NCI-H446 (cell line): ENCODE data around the gene OR10G2.
"Not testable (repeated sequence)": the region's sequence is repeated elsewhere in the genome, so short reads cannot be mapped to it uniquely, and the experiment has no call there.

Source experiments
- DNase-seq, 2 experiments: peaks; one replicate each; lab custom pipeline; 2025; lab: John Stamatoyannopoulos, UW

The OR10G2 gene, protein sequence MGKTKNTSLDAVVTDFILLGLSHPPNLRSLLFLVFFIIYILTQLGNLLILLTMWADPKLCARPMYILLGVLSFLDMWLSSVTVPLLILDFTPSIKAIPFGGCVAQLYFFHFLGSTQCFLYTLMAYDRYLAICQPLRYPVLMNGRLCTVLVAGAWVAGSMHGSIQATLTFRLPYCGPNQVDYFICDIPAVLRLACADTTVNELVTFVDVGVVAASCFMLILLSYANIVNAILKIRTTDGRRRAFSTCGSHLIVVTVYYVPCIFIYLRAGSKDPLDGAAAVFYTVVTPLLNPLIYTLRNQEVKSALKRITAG

DNA sequence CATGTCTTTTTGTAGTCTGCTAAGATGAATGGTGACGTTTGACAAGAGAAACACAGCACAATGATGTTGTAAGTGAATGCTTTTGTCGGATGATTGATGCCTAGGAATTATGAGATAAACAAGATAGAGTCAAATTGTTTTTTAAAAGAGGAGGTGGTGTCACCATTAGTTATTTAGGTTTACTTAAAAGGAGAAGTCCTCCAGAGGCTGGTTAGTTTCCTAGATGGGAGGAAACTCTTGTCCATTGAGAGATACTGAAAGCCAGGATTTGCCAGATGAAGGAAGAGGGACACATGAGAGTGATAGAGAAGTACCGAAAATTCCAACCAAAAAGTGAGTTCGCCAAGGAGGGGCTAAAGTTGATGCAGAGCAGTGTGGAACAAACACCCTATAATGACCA is at the start of gene OR10G2:
Gene OR10G2 (minus strand): TSS at position 101 of the 400 bp plus-strand sequence. CDS start 98 bp downstream, at position 3.
- DNase-seq = no peak

DNA sequence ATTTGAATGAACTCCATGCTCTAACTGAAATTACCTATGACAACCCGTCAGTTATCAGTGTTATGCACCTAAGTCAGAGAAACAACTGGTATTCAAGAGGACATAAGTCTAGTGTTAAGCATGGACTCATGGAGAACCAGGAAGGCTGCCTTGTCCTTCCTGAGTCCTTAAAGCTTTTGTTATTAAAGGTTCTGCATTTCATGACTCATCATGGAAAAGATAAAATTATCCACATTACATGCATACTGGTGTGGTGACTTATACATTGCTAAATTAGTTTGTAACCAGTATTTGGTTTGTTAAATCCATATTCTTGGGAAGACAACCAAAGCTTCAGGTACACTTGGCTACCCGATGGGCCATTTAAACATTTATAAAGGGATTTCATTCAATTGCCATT is 45.3 kb upstream of the OR10G2 start:
- DNase-seq = no peak

DNA sequence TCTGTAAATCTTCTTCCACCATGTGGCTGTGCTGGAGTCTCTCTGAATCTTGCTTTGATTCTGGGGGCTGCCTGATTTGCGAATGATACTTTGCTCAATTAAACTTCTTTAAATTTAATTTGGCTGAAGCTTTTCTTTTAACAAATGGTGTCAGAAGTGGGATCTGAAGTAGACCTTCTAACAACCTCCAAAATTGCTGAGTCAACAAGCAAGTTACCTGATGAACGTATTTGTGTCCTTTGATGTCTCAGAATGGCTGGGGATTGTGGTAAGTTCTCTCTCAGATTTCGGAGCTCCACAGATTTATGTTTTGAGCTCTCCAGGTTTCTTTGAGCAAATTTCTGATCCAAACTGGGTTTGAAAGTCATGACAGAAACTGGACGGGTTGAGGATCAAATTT is 40.8 kb upstream of the OR10G2 start:
- DNase-seq = no peak

DNA sequence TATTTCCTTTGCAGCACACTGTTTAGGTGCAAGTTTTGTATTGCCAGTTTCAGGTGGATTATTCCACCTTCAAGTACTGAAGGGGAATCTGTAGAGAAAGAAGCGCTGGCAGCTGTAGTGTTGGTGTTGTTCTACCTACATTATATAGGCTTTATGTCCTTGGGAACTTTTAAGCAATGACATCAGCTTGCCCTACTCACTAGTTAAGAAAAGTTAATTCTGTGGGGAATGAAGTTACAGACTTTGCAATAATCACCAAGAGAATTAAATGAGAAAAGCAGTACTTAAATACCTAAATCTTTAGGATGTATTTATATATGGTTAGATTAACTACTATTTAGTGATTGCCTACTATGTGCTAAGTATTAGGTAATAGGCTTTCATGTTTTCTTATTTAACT is 39.0 kb upstream of the OR10G2 start, which contains the start of gene OR4E1:
Gene OR4E1 (minus strand): TSS at position 101 of the 400 bp plus-strand sequence. CDS start 2,883 bp downstream, outside the sequence.
- DNase-seq = no peak

DNA sequence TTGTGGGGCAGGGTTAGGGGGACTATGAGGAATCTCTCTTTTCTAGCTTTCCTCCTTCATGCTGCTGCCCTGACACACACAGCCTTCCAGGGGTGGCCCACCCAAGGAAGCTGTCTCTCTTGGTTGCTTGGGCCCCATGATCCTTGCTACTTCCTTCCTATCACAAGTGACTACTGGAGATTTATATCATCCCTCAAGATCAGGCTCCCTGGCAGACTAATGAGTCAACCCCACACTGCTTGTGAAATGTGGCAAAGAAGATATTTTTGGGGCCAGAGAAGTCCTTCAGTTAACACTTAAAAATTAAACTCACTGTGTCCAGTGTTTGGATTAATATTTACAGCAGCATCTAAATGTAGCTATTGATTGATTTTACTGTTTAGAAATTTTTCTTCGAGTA is 37.4 kb upstream of the OR10G2 start:
- no peak for DNase-seq

DNA sequence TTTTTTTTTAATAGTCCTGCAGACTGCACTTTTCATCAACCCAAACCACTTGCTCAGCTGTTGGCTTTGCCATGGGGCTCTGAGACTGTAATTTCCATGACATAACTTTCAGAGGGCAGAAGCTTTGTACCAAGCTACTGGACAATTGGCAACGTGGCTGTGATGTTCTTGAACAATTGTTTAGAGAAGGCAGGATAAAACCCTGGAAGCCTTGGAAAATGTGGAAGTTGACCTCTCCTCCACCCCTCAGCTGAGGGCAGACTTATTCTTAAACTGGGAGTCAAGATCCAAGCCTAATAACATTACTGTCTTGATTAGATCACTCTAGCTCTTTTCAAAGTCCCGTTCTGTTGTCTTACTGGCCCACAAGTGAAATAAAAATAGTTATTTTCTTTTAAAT is 36.6 kb upstream of the OR10G2 start:
- DNase-seq = no peak

DNA sequence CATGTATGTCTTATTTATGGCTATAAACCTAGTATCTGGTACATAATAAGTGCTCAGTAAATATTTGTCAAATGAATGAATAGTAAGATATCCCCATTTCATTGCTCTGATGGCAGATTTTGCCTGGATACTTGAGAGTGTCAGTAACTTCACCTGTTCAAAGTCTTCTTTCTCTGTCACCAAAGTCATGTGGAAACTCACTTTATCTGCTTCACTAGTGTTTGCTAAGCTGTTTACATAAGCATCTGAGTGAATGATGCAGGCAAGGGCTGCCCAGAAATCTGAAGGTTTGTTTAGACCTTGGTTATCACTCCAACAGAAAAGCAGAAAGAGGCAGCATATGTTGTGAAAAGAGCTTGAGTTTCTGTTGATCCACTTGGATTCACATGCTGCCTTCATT is 34.5 kb upstream of the OR10G2 start:
- no peak for DNase-seq

DNA sequence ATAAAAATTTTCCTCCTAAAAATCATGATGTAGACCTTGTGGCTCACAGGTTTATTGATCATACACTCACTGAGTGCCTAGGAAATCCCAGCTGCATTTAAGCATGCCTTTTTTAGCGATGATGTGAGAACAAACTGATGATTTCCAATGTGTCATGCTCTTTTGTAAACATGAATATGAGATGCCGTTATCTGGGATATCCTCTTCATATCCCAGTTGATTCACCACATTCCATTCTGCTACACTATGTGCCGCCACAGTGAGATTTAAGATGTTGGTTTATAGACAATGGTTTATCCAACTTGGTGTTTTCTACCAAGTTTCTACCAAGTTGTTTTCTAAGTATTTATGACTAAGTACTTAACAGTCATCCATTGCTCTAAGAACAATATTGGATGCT is 33.6 kb upstream of the OR10G2 start:
- DNase-seq = no peak

DNA sequence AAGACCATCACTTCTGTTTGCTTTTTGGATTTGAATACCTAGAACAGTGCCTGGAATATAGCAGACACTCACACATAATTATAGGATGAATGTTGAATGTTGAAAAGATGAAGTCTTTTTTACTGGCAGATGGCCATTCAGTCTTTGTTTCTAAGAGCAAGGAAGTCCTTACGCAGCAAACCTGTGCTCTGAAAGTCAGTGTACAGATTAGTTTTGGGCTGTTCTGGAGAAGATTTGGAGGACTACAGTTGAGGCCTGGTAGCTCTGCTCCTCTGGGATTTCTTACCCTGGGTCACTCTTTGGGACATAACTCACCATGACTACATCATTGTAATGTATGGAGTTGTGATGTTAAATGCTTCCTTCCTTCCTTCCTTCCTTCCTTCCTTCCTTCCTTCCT is 22.2 kb upstream of the OR10G2 start:
- DNase-seq = no peak

DNA sequence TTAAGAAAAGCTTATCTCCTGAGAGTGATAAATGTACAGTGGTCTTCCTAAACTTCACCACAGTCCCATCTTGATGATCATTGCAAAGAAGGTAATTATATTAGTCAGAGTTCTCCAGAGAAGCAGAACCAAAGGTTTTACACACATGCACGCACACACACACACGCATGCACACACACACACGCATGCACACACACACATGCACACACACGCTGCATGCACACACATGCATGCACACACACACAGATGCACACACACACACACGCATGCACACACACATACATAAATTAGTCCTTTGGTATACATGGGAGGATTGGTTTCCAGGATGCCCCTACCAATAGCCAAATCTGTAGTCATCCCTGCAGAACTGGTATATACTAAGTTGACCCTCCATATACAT is 19.5 kb upstream of the OR10G2 start:
- no peak for DNase-seq

DNA sequence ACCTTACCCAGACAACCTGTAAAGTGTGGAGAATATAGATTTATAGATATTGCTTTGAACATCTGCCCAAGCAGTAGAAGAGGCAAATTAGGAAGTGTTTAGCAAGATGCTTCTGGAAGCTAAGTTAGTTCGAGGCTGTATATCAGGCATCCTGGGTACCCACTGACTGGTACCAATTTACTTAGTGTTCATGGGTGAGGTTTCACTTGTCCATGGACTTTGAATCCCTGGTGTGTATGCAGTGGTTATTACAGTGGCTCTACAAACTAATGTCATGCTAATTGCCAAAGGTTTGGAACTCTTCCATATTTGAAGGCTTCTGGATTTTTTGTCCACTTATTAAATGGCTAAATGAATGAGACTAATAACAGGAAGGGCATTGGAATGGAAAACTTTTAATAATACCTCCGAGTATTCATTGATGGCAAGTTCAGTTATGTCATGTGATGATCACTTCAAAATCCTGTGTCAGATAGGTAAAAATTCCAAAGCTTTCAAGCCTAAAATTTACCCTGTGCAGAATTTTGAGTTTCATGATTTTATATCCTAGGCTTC is 18.7 kb upstream of the OR10G2 start, which contains the start of gene OR4E2:
Gene OR4E2 (plus strand): TSS at position 505 of the 555 bp plus-strand sequence. CDS start 11,248 bp downstream, outside the sequence.
- DNase-seq = no peak

DNA sequence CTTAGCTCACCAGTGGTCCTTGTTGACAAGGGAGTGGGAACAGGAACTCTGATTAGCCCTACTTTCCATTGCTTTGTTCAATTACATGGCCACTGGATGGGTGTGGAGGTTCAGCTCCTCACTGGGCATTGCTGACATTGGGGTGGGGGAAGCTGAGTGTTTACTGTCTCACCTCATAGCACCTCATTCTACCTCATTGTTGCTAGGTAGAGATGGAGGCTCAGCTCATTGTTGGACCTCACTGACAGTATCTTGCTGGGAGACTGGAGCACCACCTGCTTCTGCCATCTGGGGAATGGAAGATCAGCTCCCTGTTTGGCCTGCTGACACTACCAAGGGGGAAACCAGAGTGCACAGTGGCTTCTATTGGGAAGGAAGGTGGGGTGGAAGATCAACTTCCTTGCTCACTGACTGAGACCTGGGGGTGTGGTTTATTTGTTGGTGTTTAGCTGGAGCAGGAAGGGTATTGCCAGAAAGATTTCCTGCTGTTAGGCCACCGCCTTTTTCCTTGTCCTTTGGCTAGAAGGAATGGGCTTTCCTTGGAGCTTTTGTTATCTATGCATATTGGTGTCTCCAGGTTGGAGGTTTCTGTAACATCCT is 17.6 kb upstream of the OR10G2 start:
- no peak for DNase-seq

DNA sequence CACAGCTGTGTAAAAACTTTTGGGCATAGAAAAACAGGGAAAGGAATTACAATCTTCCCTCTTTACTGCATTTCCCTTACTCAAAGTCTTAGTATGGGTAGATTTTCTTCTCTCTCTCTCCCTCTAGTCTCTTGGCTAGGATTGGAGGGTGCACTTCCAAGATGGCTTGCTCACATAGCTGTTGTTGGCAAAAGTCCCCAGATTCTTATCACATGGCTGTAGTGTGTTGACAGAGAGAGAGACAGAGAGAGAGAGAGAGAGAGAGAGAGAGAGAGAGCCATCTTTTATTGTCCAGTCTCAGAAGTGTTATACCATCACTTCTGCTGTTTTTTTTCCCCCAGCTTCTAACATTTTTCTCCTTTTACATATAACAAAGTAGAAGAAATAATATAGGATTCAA is 12.6 kb upstream of the OR10G2 start:
- no peak for DNase-seq

DNA sequence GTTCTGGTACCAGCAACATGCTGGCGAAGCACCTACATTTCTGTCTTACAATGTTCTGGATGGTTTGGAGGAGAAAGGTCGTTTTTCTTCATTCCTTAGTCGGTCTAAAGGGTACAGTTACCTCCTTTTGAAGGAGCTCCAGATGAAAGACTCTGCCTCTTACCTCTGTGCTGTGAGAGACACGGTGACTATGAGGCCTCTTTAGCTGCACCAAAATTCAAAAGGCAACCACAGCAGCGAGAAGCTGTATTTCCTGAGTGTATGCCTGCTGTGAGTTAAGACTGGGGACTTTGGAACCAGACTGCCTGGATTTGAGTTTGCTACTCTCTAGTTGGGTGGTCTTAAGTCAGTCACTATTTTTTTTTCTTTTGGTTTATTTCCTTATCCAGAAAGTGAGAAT is 8.7 kb upstream of the OR10G2 start:
- no peak for DNase-seq

DNA sequence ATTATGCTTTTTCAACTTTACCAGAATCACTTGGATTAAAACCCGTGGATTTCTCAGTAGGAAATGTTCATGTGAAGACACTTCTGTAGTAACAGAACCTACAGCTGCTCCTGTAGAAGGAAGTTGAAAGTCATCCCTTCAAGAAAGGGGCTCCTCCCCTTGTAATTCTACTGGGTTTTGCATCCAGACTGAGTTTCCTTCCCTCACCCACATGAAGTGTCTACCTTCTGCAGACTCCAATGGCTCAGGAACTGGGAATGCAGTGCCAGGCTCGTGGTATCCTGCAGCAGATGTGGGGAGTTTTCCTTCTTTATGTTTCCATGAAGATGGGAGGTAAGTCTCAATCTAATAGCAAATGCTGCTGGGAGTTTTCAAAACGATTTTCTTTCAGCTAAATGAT is 7.9 kb upstream of the OR10G2 start:
- no peak for DNase-seq

DNA sequence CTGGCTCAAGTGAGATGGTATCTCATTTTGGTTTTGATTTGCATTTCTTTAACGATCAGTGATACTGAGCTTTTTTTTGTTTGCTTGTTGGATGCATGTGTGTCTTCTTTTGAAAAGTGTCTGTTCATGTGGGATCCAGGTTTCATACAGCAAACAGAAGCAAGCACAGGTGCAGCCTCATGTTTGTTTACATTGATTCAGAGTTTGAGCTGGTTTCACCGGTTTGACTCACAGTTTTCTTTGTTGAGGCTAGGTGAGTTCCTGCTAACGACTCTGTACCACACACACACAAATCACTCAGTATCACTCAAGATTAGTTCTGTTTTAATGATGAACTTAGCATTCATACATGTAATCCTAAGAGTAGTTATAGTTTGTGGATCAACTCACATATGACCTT is 3.7 kb downstream of the OR10G2 start:
- no peak for DNase-seq

DNA sequence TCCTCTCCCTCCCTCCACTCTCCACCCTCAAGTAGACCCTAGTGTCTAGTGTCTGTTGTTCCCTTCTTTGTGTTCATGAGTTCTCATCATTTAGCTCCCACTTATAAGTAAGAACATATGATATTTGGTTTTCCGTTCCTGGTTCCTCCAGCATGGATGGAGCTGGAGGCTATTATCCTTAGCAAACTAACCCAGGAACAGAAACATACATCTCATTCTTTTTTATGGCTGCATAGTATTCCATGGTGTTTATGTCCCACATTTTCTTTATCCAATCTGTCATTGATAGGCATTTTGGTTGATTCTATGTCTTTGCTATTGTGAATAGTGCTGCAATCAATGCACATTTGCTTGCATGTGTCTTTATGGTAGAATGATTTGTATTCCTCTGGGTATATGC is 4.2 kb downstream of the OR10G2 start:
- not testable (repeated sequence) for DNase-seq

DNA sequence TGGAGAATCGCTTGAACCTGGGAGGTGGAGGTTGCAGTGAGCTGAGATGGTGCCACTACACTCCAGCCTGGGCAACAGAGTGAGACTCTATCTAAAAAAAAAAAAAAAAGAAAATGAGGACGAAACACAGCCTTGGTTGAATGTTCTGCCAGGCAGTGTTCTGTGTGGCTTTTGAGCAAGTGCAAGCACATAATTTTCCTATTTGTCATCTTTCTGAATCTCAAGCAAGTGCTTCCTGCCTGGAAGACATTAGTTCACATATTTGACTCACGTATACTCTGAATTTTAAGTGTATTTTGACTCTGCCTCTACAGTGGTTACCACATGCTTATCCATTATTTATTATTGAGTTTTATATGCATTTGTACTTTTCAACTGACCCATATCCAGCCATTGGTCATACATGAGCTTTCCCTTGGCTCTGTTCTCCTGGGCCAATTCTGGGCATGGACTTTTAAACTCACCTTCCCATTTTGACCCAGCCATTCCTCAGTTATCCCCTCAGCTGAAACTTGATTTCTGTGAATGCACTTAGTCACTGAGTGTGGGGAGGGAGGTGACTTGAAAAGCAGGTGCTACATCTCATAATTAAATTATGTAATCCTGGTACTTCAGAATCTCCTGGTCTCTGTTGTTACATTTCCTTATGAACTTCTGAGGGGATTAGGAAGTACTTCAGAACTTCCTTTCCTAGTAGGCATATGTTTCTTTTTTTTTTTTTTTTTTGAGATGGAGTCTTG is 8.1 kb downstream of the OR10G2 start:
- DNase-seq = no peak

DNA sequence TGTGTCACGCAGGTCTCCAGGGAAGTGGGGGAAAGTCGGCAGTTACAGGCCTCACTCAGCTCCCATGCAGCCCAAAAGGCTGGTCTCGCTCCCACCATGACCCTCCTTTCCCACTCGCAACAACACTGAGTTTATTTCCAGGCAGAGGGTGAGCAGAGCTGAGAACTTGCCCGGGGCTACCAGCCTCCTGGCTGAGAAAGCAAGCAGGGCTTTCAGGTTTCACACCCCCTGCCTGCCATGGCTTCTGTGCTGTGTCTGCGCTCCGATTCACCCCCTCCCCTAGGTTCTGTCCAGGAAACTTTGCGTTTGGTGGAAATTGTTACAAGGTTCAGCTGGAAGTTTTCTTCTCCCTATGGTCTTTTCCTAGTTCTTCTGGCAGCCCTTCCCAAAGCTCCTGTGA is 17.1 kb downstream of the OR10G2 start:
- no peak for DNase-seq

DNA sequence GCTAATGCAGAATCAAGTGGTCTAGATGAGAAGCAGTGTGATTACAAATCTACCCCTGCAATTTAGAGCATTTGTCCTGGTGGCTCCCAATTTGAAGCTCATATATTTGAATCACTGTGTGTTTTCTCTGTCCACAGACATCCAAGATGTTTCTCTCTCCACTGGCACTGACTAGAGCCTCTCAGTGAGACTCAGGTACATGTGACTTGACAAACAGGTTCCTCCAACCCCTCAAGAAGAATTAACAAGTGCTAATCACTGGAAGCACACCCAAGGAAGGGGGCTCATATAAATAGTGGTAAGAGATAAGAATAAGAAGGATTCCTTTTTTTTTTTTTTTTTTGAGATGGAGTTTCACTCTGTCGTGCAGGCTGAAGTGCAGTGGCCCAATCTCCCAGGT is 20.5 kb downstream of the OR10G2 start:
- DNase-seq = no peak

DNA sequence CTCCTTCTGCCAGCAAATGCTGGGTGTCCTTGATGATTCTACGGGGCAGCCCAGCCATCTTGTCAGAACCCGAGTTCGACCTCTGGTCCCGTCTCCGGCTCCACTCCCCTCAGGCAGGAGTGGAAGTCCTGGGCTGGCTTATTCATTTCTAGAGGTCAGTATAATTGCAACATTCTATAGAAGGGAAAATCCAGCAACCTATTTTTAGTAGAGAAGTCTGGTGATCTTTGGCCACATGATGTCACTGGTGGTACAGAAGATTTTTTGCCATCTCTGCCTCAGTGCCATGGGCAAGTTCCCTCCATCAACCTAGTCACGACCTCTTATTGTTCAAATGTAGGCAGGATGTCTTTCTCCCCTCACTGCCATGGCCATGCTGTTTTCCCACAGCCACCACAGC is 22.4 kb downstream of the OR10G2 start:
- DNase-seq = no peak

DNA sequence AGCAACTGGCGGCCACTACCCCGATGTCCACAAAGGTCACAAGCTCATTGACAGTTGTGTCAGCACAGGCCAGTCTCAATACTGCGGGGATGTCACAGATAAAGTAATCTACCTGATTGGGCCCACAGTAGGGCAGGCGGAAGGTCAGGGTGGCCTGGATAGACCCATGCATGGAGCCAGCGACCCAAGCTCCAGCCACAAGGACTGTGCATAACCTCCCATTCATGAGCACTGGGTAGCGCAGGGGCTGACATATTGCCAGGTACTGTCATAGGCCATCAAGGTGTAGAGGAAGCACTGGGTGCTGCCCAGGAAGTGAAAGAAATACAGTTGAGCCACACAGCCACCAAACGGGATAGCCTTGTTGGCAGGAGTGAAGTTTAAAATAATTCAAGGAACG is 32.6 kb downstream of the OR10G2 start:
- DNase-seq = not testable (repeated sequence)

DNA sequence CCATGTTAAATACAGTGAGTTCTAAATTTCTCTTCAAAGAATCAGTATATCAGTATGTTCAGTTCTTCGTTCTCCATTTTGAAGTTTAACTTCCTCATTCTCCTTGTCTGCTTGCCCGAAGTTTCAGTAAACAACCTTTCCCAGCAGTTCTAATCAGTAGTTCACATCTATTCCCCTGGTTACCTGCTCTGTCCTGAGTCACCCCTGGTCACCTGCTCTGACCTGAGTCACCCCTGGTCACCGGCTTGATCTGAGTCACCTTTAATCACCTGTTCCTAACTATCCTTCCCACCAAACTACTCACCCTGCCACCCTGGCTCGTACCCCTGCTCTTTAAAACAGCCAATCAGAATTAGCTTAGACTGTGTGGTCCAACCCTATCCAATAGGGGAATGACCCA is 45.4 kb downstream of the OR10G2 start:
- DNase-seq = no peak
